ENCODE results near the gene GZMM. TPM values are rescaled to one million over a fixed set of nuclear protein-coding genes. Genes with fewer than 3 reads are reported as not detected.
A peak's percentile ranks its signal among the peaks of the same experiment; 100 is the strongest.

Gene GZMM
- total and polyA plus RNA-seq, 2 of the 13 experiments (the other 11 are each of a cell fraction or from before 2014, with no cell fraction given) = 0.07 TPM; not detected in 1

DNA sequence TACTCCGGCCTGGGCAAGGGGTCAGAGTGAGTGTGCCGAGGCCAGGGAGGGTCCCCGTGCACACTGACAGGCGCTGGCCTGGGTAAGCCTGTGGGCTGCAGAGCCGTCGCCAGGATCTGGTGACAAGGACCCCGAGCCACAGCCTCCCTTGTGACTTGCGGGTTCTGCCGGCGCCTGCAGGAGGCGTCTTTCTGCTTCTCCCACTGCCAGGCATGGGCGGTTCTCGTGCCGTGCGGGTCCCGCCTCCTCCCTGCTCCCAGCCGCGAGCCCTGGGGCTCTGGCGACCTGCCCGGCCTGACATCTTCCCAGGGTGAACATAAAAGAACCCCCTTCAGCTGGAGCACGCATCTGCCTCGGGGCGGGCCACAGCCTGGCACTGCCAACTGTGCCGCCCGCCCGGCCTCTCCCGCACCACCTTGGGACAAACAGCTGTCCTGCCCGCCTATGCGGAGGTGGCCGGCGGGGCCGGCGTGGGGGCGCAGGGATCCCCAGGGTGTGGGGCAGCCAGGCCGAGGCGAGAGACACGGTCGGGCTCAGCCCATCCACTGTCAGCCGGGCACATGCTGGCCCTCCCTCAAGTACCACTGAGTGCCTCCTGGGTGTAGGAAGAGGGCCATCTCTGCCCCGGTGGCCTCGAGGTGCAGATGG lies 44.4 kb downstream of the GZMM start:
- peak; percentile 57 for DNase-seq (ENCODE audit: low spot score)
- ATAC-seq = peak; percentile 60
- H3K9ac ChIP-seq (ENCODE audit: insufficient read depth, low read depth, low read length) = no peak overlapping the region
- WGBS (ENCODE audit: low lambda C conversion rate) = 19% methylated on average over 9 of the region's 41 CpGs
- no TSS peak for BruUV-seq (replicated peaks)
- peaks cover 35% of the 10 kb centered on the region for H3K4me1 ChIP-seq (ENCODE audit: insufficient read depth, low read length)
- H3K27me3 ChIP-seq (ENCODE audit: control insufficient read depth in 1 of 2, insufficient read depth in 2 of 2, low read length in 2 of 2) = peaks cover 10 to 46% of the 10 kb centered on the region in 2 experiments
- H3K4me3 ChIP-seq (replicated peaks in 1 of 3; ENCODE audit: insufficient read depth in 1 of 3, low read depth in 2 of 3, low read length in 3 of 3) = peak overlapping the region in 1 of 3 experiments; percentile 54; a peak in 1 of 6 replicates
- H4K20me1 ChIP-seq (ENCODE audit: insufficient read depth, low read length) = peaks cover 38% of the 10 kb centered on the region
- H3K27ac ChIP-seq (ENCODE audit: extremely low read length, insufficient read depth, low read length) = no peak overlapping the region
- H3K36me3 ChIP-seq (replicated peaks in 1 of 2; ENCODE audit: control insufficient read depth in 1 of 2, insufficient read depth in 2 of 2, low read length in 2 of 2) = no peaks in the 10 kb centered on the region; a peak in 1 of 5 replicates
- FAIRE-seq = no peak
- H3K4me2 ChIP-seq (ENCODE audit: low read depth, low read length) = peak overlapping the region; percentile 55
- no peaks in the 10 kb centered on the region for H3K79me2 ChIP-seq (ENCODE audit: insufficient read depth, low read length)
- CTCF ChIA-PET (ENCODE audit: low intra/inter-chr PET ratio, low total read pairs) = interaction anchor here (0.8 to 3.0 kb wide), 4 partner anchors 13 to 45 kb away, joined by 3 to 9 read pairs (median 4); partner anchors contain the start of gene POLRMT
- no peak overlapping the region for H2AFZ ChIP-seq (ENCODE audit: low read length)
- intact Hi-C loops (cut with micrococcal nuclease; ENCODE audit: unreplicated experiment) (loop anchor here (10.0 kb wide), 1 partner anchor 77 kb away; the partner anchor contains the start of gene RNF126), in situ Hi-C loops (cut with HindIII; ENCODE audit: extremely low pct_ligation_motif_present, low pct_unique_long_range_greater_than_20kb) (loop anchor here (5.0 to 10.0 kb wide), 2 partner anchors 36 to 147 kb away; no protein-coding TSS in a partner anchor)
- H3K9me3 ChIP-seq (ENCODE audit: low read length) = no peaks in the 10 kb centered on the region
- POLR2A ChIA-PET = interaction anchor here (1.0 kb wide), 1 partner anchor 14 kb away, joined by 3 read pairs; no protein-coding TSS in a partner anchor
- TF ChIP-seq SP5 (CRISPR knock-in tag; IDR thresholded peaks at IDR 0.05; ENCODE audit: borderline replicate concordance, low read depth) (peak; percentile 38; the same call in 1 of the 2 replicates), ZNF484 (CRISPR knock-in tag; IDR thresholded peaks at IDR 0.05; ENCODE audit: borderline replicate concordance, low read depth) (no peak), RAD21 (CRISPR knock-in tag; IDR thresholded peaks at IDR 0.05) (peak; percentile 33), ZNF589 (CRISPR knock-in tag; conservative IDR thresholded peaks at IDR 0.05) (no peak), ZBTB7B (CRISPR knock-in tag; IDR thresholded peaks at IDR 0.05) (peak; percentile 60; the same call in 1 of the 2 replicates), NR2F6 (IDR thresholded peaks at IDR 0.05) (no peak), NR2F6 (CRISPR knock-in tag; IDR thresholded peaks at IDR 0.05) (peak; percentile 8; the same call in 1 of the 2 replicates), RXRB (CRISPR knock-in tag; IDR thresholded peaks at IDR 0.05; ENCODE audit: borderline replicate concordance) (0 out of 2 replicates have a peak, but pooled peaks have one; percentile 18), HNRNPL (IDR thresholded peaks at IDR 0.05; ENCODE audit: low read depth, low read length) (peak; percentile 94), NRL (CRISPR knock-in tag; IDR thresholded peaks at IDR 0.05; ENCODE audit: borderline replicate concordance) (peak; percentile 52; the same call in 1 of the 2 replicates), ZFP36 (IDR thresholded peaks at IDR 0.05; ENCODE audit: borderline replicate concordance, low read depth, low read length, partially characterized antibody) (no peak), MYC (CRISPR knock-in tag; IDR thresholded peaks at IDR 0.05; ENCODE audit: borderline replicate concordance) (peak; percentile 11; the same call in 1 of the 2 replicates)
- TF ChIP-seq, protein P1, sequence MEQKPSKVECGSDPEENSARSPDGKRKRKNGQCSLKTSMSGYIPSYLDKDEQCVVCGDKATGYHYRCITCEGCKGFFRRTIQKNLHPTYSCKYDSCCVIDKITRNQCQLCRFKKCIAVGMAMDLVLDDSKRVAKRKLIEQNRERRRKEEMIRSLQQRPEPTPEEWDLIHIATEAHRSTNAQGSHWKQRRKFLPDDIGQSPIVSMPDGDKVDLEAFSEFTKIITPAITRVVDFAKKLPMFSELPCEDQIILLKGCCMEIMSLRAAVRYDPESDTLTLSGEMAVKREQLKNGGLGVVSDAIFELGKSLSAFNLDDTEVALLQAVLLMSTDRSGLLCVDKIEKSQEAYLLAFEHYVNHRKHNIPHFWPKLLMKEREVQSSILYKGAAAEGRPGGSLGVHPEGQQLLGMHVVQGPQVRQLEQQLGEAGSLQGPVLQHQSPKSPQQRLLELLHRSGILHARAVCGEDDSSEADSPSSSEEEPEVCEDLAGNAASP (CRISPR knock-in tag; IDR thresholded peaks at IDR 0.05; ENCODE audit: borderline replicate concordance) = 0 out of 2 replicates have a peak, but pooled peaks have one; percentile 31
- TF ChIP-seq, protein P2, sequence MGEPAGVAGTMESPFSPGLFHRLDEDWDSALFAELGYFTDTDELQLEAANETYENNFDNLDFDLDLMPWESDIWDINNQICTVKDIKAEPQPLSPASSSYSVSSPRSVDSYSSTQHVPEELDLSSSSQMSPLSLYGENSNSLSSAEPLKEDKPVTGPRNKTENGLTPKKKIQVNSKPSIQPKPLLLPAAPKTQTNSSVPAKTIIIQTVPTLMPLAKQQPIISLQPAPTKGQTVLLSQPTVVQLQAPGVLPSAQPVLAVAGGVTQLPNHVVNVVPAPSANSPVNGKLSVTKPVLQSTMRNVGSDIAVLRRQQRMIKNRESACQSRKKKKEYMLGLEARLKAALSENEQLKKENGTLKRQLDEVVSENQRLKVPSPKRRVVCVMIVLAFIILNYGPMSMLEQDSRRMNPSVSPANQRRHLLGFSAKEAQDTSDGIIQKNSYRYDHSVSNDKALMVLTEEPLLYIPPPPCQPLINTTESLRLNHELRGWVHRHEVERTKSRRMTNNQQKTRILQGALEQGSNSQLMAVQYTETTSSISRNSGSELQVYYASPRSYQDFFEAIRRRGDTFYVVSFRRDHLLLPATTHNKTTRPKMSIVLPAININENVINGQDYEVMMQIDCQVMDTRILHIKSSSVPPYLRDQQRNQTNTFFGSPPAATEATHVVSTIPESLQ (CRISPR knock-in tag; conservative IDR thresholded peaks at IDR 0.05) = no peak
- TF ChIP-seq, protein P3, sequence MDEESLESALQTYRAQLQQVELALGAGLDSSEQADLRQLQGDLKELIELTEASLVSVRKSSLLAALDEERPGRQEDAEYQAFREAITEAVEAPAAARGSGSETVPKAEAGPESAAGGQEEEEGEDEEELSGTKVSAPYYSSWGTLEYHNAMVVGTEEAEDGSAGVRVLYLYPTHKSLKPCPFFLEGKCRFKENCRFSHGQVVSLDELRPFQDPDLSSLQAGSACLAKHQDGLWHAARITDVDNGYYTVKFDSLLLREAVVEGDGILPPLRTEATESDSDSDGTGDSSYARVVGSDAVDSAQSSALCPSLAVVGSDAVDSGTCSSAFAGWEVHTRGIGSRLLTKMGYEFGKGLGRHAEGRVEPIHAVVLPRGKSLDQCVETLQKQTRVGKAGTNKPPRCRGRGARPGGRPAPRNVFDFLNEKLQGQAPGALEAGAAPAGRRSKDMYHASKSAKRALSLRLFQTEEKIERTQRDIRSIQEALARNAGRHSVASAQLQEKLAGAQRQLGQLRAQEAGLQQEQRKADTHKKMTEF (CRISPR knock-in tag; IDR thresholded peaks at IDR 0.05) = peak; percentile 37; the same call in 1 of the 2 replicates
- TF ChIP-seq, protein P4, sequence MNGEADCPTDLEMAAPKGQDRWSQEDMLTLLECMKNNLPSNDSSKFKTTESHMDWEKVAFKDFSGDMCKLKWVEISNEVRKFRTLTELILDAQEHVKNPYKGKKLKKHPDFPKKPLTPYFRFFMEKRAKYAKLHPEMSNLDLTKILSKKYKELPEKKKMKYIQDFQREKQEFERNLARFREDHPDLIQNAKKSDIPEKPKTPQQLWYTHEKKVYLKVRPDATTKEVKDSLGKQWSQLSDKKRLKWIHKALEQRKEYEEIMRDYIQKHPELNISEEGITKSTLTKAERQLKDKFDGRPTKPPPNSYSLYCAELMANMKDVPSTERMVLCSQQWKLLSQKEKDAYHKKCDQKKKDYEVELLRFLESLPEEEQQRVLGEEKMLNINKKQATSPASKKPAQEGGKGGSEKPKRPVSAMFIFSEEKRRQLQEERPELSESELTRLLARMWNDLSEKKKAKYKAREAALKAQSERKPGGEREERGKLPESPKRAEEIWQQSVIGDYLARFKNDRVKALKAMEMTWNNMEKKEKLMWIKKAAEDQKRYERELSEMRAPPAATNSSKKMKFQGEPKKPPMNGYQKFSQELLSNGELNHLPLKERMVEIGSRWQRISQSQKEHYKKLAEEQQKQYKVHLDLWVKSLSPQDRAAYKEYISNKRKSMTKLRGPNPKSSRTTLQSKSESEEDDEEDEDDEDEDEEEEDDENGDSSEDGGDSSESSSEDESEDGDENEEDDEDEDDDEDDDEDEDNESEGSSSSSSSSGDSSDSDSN (CRISPR knock-in tag; IDR thresholded peaks at IDR 0.05) = 0 out of 2 replicates have a peak, but pooled peaks have one; percentile 17

All from HepG2 (cell line).